ENCODE measurements around the gene LRRC70.

Gene LRRC70

DNA sequence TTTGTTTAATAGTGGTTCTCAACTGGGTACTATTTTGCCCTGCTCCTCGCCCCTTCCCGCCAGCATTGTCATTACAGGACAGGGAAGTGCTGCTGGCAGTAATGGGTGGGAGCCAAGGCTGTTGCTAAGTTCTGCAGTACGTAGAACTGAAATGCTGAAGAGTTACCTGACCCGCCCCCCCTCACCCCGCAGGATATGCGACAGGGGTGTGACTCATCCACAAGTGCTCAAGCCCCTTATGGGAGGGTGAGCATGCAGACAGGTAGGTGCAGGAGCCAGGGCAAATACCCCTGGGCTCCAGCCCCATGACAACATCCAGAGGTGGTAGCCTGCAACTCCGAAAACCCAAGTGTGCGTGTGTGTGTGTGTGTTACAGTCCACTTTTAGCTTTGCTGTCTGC lies 35.7 kb downstream of the LRRC70 start:
- TF ChIP-seq TOX (CRISPR knock-in tag; IDR thresholded peaks at IDR 0.05; ENCODE audit: borderline replicate concordance) (no peak), ZNF70 (CRISPR knock-in tag; IDR thresholded peaks at IDR 0.05) (no peak), ZNF565 (CRISPR knock-in tag; conservative IDR thresholded peaks at IDR 0.05; ENCODE audit: low read depth) (no peak), RARB (CRISPR knock-in tag; IDR thresholded peaks at IDR 0.05) (no peak), ESRRG (CRISPR knock-in tag; IDR thresholded peaks at IDR 0.05) (no peak), BACH2 (CRISPR knock-in tag; IDR thresholded peaks at IDR 0.05; ENCODE audit: borderline replicate concordance) (no peak), ZFP3 (CRISPR knock-in tag; IDR thresholded peaks at IDR 0.05) (no peak)
- TF ChIP-seq, protein P1, sequence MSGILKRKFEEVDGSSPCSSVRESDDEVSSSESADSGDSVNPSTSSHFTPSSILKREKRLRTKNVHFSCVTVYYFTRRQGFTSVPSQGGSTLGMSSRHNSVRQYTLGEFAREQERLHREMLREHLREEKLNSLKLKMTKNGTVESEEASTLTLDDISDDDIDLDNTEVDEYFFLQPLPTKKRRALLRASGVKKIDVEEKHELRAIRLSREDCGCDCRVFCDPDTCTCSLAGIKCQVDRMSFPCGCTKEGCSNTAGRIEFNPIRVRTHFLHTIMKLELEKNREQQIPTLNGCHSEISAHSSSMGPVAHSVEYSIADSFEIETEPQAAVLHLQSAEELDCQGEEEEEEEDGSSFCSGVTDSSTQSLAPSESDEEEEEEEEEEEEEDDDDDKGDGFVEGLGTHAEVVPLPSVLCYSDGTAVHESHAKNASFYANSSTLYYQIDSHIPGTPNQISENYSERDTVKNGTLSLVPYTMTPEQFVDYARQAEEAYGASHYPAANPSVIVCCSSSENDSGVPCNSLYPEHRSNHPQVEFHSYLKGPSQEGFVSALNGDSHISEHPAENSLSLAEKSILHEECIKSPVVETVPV (CRISPR knock-in tag; IDR thresholded peaks at IDR 0.05), result no peak
- TF ChIP-seq, protein P2, sequence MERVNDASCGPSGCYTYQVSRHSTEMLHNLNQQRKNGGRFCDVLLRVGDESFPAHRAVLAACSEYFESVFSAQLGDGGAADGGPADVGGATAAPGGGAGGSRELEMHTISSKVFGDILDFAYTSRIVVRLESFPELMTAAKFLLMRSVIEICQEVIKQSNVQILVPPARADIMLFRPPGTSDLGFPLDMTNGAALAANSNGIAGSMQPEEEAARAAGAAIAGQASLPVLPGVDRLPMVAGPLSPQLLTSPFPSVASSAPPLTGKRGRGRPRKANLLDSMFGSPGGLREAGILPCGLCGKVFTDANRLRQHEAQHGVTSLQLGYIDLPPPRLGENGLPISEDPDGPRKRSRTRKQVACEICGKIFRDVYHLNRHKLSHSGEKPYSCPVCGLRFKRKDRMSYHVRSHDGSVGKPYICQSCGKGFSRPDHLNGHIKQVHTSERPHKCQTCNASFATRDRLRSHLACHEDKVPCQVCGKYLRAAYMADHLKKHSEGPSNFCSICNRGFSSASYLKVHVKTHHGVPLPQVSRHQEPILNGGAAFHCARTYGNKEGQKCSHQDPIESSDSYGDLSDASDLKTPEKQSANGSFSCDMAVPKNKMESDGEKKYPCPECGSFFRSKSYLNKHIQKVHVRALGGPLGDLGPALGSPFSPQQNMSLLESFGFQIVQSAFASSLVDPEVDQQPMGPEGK (CRISPR knock-in tag; IDR thresholded peaks at IDR 0.05; ENCODE audit: borderline replicate concordance), result no peak
- no peak for ATAC-seq

DNA sequence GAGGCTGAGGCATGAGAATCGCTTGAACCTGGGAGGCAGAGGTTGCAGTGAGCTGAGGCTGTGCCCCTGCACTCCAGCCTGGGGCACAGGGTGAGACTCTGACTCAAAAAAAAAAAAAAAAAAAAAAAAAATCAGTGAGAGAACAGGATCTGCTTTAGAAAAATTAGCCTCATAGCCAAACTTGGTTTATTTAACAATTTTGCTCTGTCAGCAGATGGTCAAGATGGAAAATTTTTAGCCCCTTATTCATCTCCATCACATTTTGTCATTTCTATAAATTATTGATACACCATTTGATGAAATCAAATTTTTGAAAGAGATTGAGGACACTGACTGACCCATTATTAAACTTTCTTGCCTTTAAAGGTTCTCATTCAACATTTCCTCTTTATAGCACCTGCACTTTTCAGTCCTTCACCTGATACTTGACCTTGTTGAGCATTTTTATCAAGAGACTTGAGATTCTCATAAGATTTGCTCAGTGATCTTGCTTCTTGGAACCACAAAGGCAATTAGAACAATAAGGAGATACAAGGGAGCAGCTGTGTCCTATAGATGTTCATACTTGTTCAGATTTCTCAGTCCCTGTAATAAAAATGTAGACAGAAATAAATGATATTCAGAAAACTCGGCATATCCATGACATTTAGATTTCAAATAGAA lies 38.1 kb downstream of the LRRC70 start:
- no peak for TF ChIP-seq ZFP3 (CRISPR knock-in tag; IDR thresholded peaks at IDR 0.05)
- TF ChIP-seq, protein P3, sequence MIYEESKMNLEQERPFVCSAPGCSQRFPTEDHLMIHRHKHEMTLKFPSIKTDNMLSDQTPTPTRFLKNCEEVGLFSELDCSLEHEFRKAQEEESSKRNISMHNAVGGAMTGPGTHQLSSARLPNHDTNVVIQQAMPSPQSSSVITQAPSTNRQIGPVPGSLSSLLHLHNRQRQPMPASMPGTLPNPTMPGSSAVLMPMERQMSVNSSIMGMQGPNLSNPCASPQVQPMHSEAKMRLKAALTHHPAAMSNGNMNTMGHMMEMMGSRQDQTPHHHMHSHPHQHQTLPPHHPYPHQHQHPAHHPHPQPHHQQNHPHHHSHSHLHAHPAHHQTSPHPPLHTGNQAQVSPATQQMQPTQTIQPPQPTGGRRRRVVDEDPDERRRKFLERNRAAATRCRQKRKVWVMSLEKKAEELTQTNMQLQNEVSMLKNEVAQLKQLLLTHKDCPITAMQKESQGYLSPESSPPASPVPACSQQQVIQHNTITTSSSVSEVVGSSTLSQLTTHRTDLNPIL (CRISPR knock-in tag; IDR thresholded peaks at IDR 0.05; ENCODE audit: low read depth), result no peak
- no peak for TF ChIP-seq ZFP30 (CRISPR knock-in tag; IDR thresholded peaks at IDR 0.05)
- no peak for TF ChIP-seq BACH2 (CRISPR knock-in tag; IDR thresholded peaks at IDR 0.05; ENCODE audit: borderline replicate concordance)
- TF ChIP-seq, protein P4, sequence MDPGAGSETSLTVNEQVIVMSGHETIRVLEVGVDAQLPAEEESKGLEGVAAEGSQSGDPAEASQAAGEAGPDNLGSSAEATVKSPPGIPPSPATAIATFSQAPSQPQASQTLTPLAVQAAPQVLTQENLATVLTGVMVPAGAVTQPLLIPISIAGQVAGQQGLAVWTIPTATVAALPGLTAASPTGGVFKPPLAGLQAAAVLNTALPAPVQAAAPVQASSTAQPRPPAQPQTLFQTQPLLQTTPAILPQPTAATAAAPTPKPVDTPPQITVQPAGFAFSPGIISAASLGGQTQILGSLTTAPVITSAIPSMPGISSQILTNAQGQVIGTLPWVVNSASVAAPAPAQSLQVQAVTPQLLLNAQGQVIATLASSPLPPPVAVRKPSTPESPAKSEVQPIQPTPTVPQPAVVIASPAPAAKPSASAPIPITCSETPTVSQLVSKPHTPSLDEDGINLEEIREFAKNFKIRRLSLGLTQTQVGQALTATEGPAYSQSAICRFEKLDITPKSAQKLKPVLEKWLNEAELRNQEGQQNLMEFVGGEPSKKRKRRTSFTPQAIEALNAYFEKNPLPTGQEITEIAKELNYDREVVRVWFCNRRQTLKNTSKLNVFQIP (CRISPR knock-in tag; IDR thresholded peaks at IDR 0.05; ENCODE audit: borderline replicate concordance, low read depth), result no peak
- ATAC-seq, result no peak

DNA sequence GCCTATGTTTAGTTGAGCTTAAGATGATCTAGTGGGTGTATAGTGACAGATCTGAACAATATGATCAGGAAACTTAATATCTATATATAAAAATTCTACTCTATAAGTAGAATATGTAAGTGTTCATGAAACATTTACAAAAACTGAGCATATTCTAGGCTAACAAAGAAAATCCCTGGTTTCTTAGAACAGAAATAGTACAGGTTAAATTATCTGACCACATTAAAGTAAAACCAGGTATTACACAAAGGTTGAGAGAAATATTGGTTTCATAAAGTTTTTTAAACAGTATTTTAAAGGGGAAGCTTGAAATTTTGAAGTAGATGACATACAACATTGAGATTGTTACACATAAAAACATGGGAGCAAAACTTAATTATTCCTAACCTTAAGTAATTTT lies 39.3 kb downstream of the LRRC70 start:
- TF ChIP-seq TOX (CRISPR knock-in tag; IDR thresholded peaks at IDR 0.05; ENCODE audit: borderline replicate concordance) (no peak), ZFP30 (CRISPR knock-in tag; IDR thresholded peaks at IDR 0.05) (no peak), SNAI2 (CRISPR knock-in tag; IDR thresholded peaks at IDR 0.05) (no peak), ZNF565 (CRISPR knock-in tag; conservative IDR thresholded peaks at IDR 0.05; ENCODE audit: low read depth) (no peak), PPARA (CRISPR knock-in tag; IDR thresholded peaks at IDR 0.05; ENCODE audit: borderline replicate concordance) (no peak), ARNTL (CRISPR knock-in tag; IDR thresholded peaks at IDR 0.05; ENCODE audit: borderline replicate concordance, low read depth) (no peak), TCF4 (CRISPR knock-in tag; IDR thresholded peaks at IDR 0.05; ENCODE audit: borderline replicate concordance) (no peak), ZNF70 (CRISPR knock-in tag; IDR thresholded peaks at IDR 0.05) (no peak), BACH2 (CRISPR knock-in tag; IDR thresholded peaks at IDR 0.05; ENCODE audit: borderline replicate concordance) (no peak), ZNF8 (CRISPR knock-in tag; IDR thresholded peaks at IDR 0.05) (no peak), ZC3H10 (CRISPR knock-in tag; IDR thresholded peaks at IDR 0.05) (no peak), ESRRG (CRISPR knock-in tag; IDR thresholded peaks at IDR 0.05) (no peak), ZFP3 (CRISPR knock-in tag; IDR thresholded peaks at IDR 0.05) (no peak)
- TF ChIP-seq, protein P1 (CRISPR knock-in tag; IDR thresholded peaks at IDR 0.05), result no peak
- TF ChIP-seq, protein P4 (CRISPR knock-in tag; IDR thresholded peaks at IDR 0.05; ENCODE audit: borderline replicate concordance, low read depth), result no peak
- TF ChIP-seq, protein P3 (CRISPR knock-in tag; IDR thresholded peaks at IDR 0.05; ENCODE audit: low read depth), result no peak
- TF ChIP-seq, protein P2 (CRISPR knock-in tag; IDR thresholded peaks at IDR 0.05; ENCODE audit: borderline replicate concordance), result no peak
- TF ChIP-seq, protein P5, sequence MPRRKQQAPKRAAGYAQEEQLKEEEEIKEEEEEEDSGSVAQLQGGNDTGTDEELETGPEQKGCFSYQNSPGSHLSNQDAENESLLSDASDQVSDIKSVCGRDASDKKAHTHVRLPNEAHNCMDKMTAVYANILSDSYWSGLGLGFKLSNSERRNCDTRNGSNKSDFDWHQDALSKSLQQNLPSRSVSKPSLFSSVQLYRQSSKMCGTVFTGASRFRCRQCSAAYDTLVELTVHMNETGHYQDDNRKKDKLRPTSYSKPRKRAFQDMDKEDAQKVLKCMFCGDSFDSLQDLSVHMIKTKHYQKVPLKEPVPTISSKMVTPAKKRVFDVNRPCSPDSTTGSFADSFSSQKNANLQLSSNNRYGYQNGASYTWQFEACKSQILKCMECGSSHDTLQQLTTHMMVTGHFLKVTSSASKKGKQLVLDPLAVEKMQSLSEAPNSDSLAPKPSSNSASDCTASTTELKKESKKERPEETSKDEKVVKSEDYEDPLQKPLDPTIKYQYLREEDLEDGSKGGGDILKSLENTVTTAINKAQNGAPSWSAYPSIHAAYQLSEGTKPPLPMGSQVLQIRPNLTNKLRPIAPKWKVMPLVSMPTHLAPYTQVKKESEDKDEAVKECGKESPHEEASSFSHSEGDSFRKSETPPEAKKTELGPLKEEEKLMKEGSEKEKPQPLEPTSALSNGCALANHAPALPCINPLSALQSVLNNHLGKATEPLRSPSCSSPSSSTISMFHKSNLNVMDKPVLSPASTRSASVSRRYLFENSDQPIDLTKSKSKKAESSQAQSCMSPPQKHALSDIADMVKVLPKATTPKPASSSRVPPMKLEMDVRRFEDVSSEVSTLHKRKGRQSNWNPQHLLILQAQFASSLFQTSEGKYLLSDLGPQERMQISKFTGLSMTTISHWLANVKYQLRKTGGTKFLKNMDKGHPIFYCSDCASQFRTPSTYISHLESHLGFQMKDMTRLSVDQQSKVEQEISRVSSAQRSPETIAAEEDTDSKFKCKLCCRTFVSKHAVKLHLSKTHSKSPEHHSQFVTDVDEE (CRISPR knock-in tag; IDR thresholded peaks at IDR 0.05), result no peak
- ATAC-seq, result no peak

All from SK-N-SH treated with all-trans-retinoic acid at 6 μM for 48 hours (cell line).